H9 (cell line): ENCODE data around the gene IDH1. TPM values are rescaled to one million over a fixed set of nuclear protein-coding genes. Genes with fewer than 3 reads are reported as not detected.

Experiments used
- DNase-seq: peaks from one replicate; pipeline ENCODE4 v3.0.0-alpha.2; 2017
- H2AFZ ChIP-seq: one replicate; pipeline ENCODE4 v1.6.1; 2013; ENCODE audit warnings: mild to moderate bottlenecking, low read length, control low read depth, moderate library complexity
- H2AK5ac ChIP-seq: 2 replicates; pipeline ENCODE4 v1.6.1; 2013; ENCODE audit warnings: low read length, control low read depth, mixed read lengths; ENCODE audit not compliant: insufficient read length
- H2BK120ac ChIP-seq: one replicate; pipeline ENCODE4 v1.6.1; 2013; ENCODE audit warnings: low read depth, mild to moderate bottlenecking, low read length, control low read depth, inconsistent platforms; ENCODE audit not compliant: poor library complexity, severe bottlenecking
- H2BK12ac ChIP-seq: 2 replicates; pipeline ENCODE4 v1.6.1; 2013; ENCODE audit warnings: low read length, control low read depth, mixed read lengths, low read depth; ENCODE audit not compliant: insufficient read length
- H2BK15ac ChIP-seq: 2 replicates; pipeline ENCODE4 v1.6.1; 2013; ENCODE audit warnings: low read depth, low read length, control low read depth
- H2BK20ac ChIP-seq: one replicate; pipeline ENCODE4 v1.6.1; 2013; ENCODE audit warnings: low read depth, mild to moderate bottlenecking, low read length, control low read depth, inconsistent platforms; ENCODE audit not compliant: poor library complexity, severe bottlenecking
- H2BK5ac ChIP-seq: 2 replicates; pipeline ENCODE4 v1.6.1; 2013; ENCODE audit warnings: low read length, control low read depth, mixed read lengths; ENCODE audit not compliant: insufficient read length
- H3K14ac ChIP-seq: 2 replicates; pipeline ENCODE4 v1.6.1; 2013; ENCODE audit warnings: low read length, control low read depth; ENCODE audit not compliant: insufficient read depth
- H3K18ac ChIP-seq: 2 replicates; pipeline ENCODE4 v1.6.1; 2013; ENCODE audit warnings: low read depth, mild to moderate bottlenecking, mixed read lengths, low read length, control low read depth; ENCODE audit not compliant: insufficient read length
- H3K23ac ChIP-seq: 2 replicates; pipeline ENCODE4 v1.6.1; 2013; ENCODE audit warnings: low read length, control low read depth, mixed read lengths, low read depth; ENCODE audit not compliant: insufficient read length
- H3K23me2 ChIP-seq: 2 replicates; pipeline ENCODE4 v1.6.1; 2013; ENCODE audit warnings: low read depth, mild to moderate bottlenecking, mixed read lengths, low read length, control low read depth; ENCODE audit not compliant: insufficient read length, poor library complexity, severe bottlenecking
- H3K27ac ChIP-seq: 2 replicates; pipeline ENCODE4 v1.5.1; 2013; ENCODE audit warnings: low read length, control low read depth, mixed read lengths, low read depth; ENCODE audit not compliant: insufficient read length
- H3K27me3 ChIP-seq: 2 replicates; pipeline ENCODE4 v1.6.1; 2013; ENCODE audit warnings: low read length, control low read depth, inconsistent platforms; ENCODE audit not compliant: insufficient read depth
- H3K4ac ChIP-seq: 2 replicates; pipeline ENCODE4 v1.6.1; 2013; ENCODE audit warnings: low read depth, mild to moderate bottlenecking, control low read depth, inconsistent platforms, low read length, moderate library complexity
- H3K4me1 ChIP-seq: 2 replicates; pipeline ENCODE4 v1.6.1; 2013; ENCODE audit warnings: low read length, control low read depth, inconsistent platforms; ENCODE audit not compliant: insufficient read depth
- H3K4me2 ChIP-seq: 2 replicates; pipeline ENCODE4 v1.6.1; 2013; ENCODE audit warnings: low read length, control low read depth, mixed read lengths; ENCODE audit not compliant: insufficient read length, insufficient read depth
- H3K56ac ChIP-seq: 2 replicates; pipeline ENCODE4 v1.6.1; 2013; ENCODE audit warnings: low read depth, mild to moderate bottlenecking, mixed read lengths, low read length, control low read depth; ENCODE audit not compliant: insufficient read length
- H3K79me1 ChIP-seq: 2 replicates; pipeline ENCODE4 v1.6.1; 2013; ENCODE audit warnings: low read depth, mild to moderate bottlenecking, moderate library complexity, low read length, control low read depth, inconsistent platforms; ENCODE audit not compliant: insufficient read depth, poor library complexity, severe bottlenecking
- H3K79me2 ChIP-seq: 2 replicates; pipeline ENCODE4 v1.6.1; 2013; ENCODE audit warnings: low read length, control low read depth, inconsistent platforms; ENCODE audit not compliant: insufficient read depth
- H3K9ac ChIP-seq: 2 replicates; pipeline ENCODE4 v1.6.1; 2013; ENCODE audit warnings: low read length, control low read depth, mixed read lengths; ENCODE audit not compliant: insufficient read length; ENCODE audit errors: extremely low read depth
- H3K9me3 ChIP-seq: one replicate; pipeline ENCODE4 v1.6.1; 2013; ENCODE audit warnings: low read depth, low read length, inconsistent platforms; ENCODE audit not compliant: control insufficient read depth
- H3T11ph ChIP-seq: one replicate; pipeline ENCODE4 v1.6.1; 2013; ENCODE audit warnings: mild to moderate bottlenecking, low read length, control low read depth, inconsistent platforms
- H4K20me1 ChIP-seq: one replicate; pipeline ENCODE4 v1.6.1; 2013; ENCODE audit not compliant: control insufficient read depth, insufficient read length, insufficient read depth
- H4K5ac ChIP-seq: 2 replicates; pipeline ENCODE4 v1.6.1; 2013; ENCODE audit warnings: low read depth, mild to moderate bottlenecking, mixed read lengths, low read length, control low read depth; ENCODE audit not compliant: insufficient read length
- H4K8ac ChIP-seq: replicated peaks from 2 replicates; pipeline ENCODE4 v1.6.1; 2013; ENCODE audit warnings: low read length, control low read depth, mixed read lengths, low read depth; ENCODE audit not compliant: insufficient read length
- H4K91ac ChIP-seq: 2 replicates; pipeline ENCODE4 v1.6.1; 2013; ENCODE audit warnings: low read depth, mild to moderate bottlenecking, moderate library complexity, mixed read lengths, low read length, control low read depth; ENCODE audit not compliant: insufficient read length
- H3K27ac Mint-ChIP-seq, 3 experiments: 2 replicates in 2 of 3; 3 replicates in 1 of 3; pipeline ENCODE4 v1.8.0; 2020 to 2021; ENCODE audit warnings: mixed read lengths in 3 of 3, mild to moderate bottlenecking in 1 of 3, moderate library complexity in 1 of 3
- H3K27me3 Mint-ChIP-seq: 2 replicates; pipeline ENCODE4 v1.8.0; 2021; ENCODE audit warnings: low read depth, mild to moderate bottlenecking, moderate library complexity, mixed read lengths
- H3K36me3 Mint-ChIP-seq, 3 experiments: 2 replicates in 2 of 3; 3 replicates in 1 of 3; pipeline ENCODE4 v1.8.0; 2020 to 2021; ENCODE audit warnings: low read depth in 3 of 3, mixed read lengths in 3 of 3; ENCODE audit not compliant: insufficient read depth in 1 of 3
- H3K4me1 Mint-ChIP-seq, 2 experiments: 2 replicates each; pipeline ENCODE4 v1.8.0; 2020; ENCODE audit warnings: mixed read lengths in 2 of 2
- H3K4me3 Mint-ChIP-seq, 2 experiments: 2 replicates in 1 of 2; 3 replicates in 1 of 2; pipeline ENCODE4 v1.8.0; 2020 to 2021; ENCODE audit warnings: mild to moderate bottlenecking in 2 of 2, mixed read lengths in 2 of 2, moderate library complexity in 1 of 2
- H3K9me3 Mint-ChIP-seq, 2 experiments: 2 replicates in 1 of 2; 3 replicates in 1 of 2; pipeline ENCODE4 v1.8.0; 2020; ENCODE audit warnings: mild to moderate bottlenecking in 2 of 2, mixed read lengths in 2 of 2, moderate library complexity in 1 of 2
- WGBS: extraction: QIAGEN DNeasy Blood & Tissue Kit; methylation state at CpG from one replicate; pipeline ENCODE4 v1.1.7; 2013; ENCODE audit warnings: missing lambda C conversion rate, low lambda C conversion rate, mixed read lengths; ENCODE audit not compliant: insufficient read length; ENCODE audit errors: extremely low coverage; 5-methylcytosine and 5-hydroxymethylcytosine counted together
- total RNA-seq: library from RNA; stranded (reverse); gene quantifications from 2 replicates; pipeline ENCODE4 v1.2.1, GENCODE V29; 2021
- TF ChIP-seq, protein P1 (sequence below): fragments of 200-600 bp; sonication (generic); conservative IDR thresholded peaks from 3 replicates; pipeline ENCODE4 v1.8.0; 2021; ENCODE audit warnings: antibody characterized with exemption, mild to moderate bottlenecking

IDH1 gene
- total RNA-seq, 1 experiment from 2014 or later, result 234 TPM

DNA sequence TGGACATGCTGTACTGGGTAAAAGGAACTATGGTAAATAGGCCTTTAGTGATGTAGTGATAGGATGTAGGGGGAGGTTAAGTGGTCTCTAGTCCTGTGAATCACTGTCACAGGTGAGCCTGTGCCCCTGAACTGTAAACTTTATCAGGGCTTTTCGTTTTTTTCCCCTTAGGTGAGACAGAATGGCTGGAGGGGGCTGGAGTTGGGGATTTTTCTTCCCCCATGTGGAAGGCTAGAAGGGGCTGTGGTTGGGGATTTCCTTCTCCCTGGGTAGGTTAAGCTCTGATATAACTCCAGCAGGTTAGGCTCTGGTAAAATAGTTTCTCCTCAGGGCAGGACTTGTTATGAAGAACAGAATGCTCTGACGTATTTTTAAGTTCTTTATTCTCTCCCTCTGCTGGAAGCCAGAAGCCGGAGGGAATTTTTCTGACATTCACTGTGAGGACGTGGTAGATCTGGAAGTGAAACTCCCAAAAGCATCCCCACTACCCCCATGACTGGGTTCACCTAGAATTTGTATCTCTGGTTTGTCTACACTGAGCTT, 39.7 kb upstream of the IDH1 start:
- Histone ChIP-seq H3K27me3 (no peaks in the 10 kb centered on the region), H4K20me1 (no peaks in the 10 kb centered on the region), H2BK15ac (no peak overlapping the region), H3K9me3 (no peaks in the 10 kb centered on the region), H3K23me2 (no peaks in the 10 kb centered on the region), H3T11ph (no peak overlapping the region), H3K79me2 (no peaks in the 10 kb centered on the region; the same call in 1 of the 2 replicates), H3K4me2 (no peak overlapping the region), H2BK120ac (no peak overlapping the region), H3K56ac (no peak overlapping the region), H2BK12ac (no peak overlapping the region), H2BK20ac (peak overlapping the region; percentile 26), H3K23ac (no peak overlapping the region), H3K9ac (no peak overlapping the region), H3K4ac (no peak overlapping the region), H2BK5ac (no peak overlapping the region), H3K27ac (no peak overlapping the region), H3K18ac (no peak overlapping the region), H2AFZ (no peak overlapping the region), H4K8ac (no peak overlapping the region), H4K91ac (no peak overlapping the region), H3K14ac (no peak overlapping the region), H4K5ac (no peak overlapping the region), H3K79me1 (peaks cover 2% of the 10 kb centered on the region), H2AK5ac (no peak overlapping the region), H3K4me1 (no peaks in the 10 kb centered on the region)
- Mint-ChIP-seq H3K9me3 (peaks cover 4 to 5% of the 10 kb centered on the region in 2 experiments; a peak in 2 of 5 replicates), H3K36me3 (peaks cover 21 to 58% (median 37%) of the 10 kb centered on the region in 3 experiments), H3K27me3 (no peaks in the 10 kb centered on the region), H3K27ac (peak overlapping the region in 1 of 3 experiments; percentile 56; a peak in 3 of 7 replicates), H3K4me3 (no peak overlapping the region), H3K4me1 (no peaks in the 10 kb centered on the region)
- no CpG with 5 or more reads among the region's 4 CpGs for WGBS
- TF ChIP-seq, protein P1, sequence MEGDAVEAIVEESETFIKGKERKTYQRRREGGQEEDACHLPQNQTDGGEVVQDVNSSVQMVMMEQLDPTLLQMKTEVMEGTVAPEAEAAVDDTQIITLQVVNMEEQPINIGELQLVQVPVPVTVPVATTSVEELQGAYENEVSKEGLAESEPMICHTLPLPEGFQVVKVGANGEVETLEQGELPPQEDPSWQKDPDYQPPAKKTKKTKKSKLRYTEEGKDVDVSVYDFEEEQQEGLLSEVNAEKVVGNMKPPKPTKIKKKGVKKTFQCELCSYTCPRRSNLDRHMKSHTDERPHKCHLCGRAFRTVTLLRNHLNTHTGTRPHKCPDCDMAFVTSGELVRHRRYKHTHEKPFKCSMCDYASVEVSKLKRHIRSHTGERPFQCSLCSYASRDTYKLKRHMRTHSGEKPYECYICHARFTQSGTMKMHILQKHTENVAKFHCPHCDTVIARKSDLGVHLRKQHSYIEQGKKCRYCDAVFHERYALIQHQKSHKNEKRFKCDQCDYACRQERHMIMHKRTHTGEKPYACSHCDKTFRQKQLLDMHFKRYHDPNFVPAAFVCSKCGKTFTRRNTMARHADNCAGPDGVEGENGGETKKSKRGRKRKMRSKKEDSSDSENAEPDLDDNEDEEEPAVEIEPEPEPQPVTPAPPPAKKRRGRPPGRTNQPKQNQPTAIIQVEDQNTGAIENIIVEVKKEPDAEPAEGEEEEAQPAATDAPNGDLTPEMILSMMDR, result no peak
- no peak for DNase-seq
